Measurements from ENCODE around the gene KICS2.

Gene KICS2

GRCh38 chr12:64184216-64184615, 37.9 kb downstream of the KICS2 start:
- intact Hi-C loops (cut with DNase I) = loop anchor here (5.0 to 10.0 kb wide), 2 partner anchors 71 to 342 kb away; partner anchors contain the start of gene SRGAP1
- no peak for DNase-seq

- intact Hi-C loops (cut with DNase I) = loop anchor here (5.0 to 10.0 kb wide), 2 partner anchors 73 to 339 kb away; partner anchors contain the start of gene SRGAP1
- peak in 40 of 42 donors; percentile 34 to 84 (median 66) for DNase-seq
These were observed 40.4 kb downstream of the KICS2 start for GRCh38 chr12:64181430-64182291.

GRCh38 chr12:64180951-64181350, 41.1 kb downstream of the KICS2 start:
- no peak for DNase-seq
- intact Hi-C loops (cut with DNase I) = loop anchor here (5.0 to 10.0 kb wide), 2 partner anchors 74 to 339 kb away; partner anchors contain the start of gene SRGAP1

GRCh38 chr12:64178122-64178521, 44.0 kb downstream of the KICS2 start:
- intact Hi-C loops (cut with DNase I) = no loop called here
- DNase-seq = no peak

DNA sequence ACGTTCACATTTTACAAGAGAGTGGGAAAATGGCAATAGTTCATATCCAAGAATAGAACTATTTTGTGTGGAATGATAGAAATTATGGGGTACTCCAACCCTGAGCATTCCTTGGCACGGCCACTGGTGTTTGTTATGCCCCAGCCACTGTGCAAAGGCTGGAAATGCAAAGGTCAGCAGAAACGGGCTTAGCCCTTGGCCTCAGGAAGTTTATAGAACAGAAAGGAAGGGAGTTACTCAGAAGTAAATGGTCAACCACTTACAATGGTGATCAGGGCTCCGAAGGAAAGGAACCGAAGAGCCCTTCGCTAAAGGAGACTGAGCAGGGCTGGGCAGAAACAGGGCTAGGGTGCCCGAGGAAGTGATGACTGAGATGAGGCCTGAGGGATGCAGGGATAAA, 45.1 kb downstream of the KICS2 start:
- no peak for DNase-seq
- intact Hi-C loops (cut with DNase I) = no loop called here

- intact Hi-C loops (cut with DNase I) = no loop called here
- DNase-seq = peak in 26 of 42 donors; percentile 8 to 75 (median 43)
These were observed 46.7 kb downstream of the KICS2 start for GRCh38 chr12:64175254-64175945.

DNA sequence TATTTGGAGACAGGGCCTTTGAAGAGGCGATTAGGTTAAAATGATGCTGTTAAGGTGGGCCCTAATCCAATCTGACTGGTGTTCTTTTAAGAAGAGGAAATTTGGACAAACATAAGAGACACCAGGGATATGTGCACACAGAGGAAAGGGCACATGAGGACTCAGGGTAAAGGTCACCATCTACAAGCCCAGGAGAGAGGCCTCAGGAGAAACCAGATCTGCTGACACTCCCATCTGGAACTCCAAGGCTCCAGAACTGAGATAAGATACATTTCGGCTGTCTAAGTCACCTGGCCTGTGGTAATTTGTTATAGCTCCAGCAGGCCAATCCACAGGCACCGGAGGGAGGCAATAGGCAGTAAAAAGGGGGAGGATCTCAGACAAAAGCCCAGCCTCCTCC, 48.6 kb downstream of the KICS2 start:
- DNase-seq = no peak
- intact Hi-C loops (cut with DNase I) = no loop called here
